Measurements from ENCODE around the gene CSRP1. TPM values are rescaled to one million over a fixed set of nuclear protein-coding genes. Genes with fewer than 3 reads are reported as not detected.

The CSRP1 gene
- total RNA-seq, 3 donors from 2014 or later: 186 to 1,491 (median 767) TPM

GRCh38 chr1:201540846-201541735, 34.2 kb upstream of the CSRP1 start:
- Histone ChIP-seq H3K36me3 (no peaks in the 10 kb centered on the region), H3K4me3 (peak overlapping the region; percentile 73 to 97 (median 76))

GRCh38 chr1:201539561-201540431, 32.9 kb upstream of the CSRP1 start:
- Histone ChIP-seq H3K27me3 (no peaks in the 10 kb centered on the region), H3K36me3 (no peaks in the 10 kb centered on the region), H3K9me3 (no peaks in the 10 kb centered on the region), H3K4me3 (peak overlapping the region; percentile 73 to 97 (median 76)), H3K27ac (peak overlapping the region; percentile 83 to 94), H3K4me1 (peaks cover 5 to 18% of the 10 kb centered on the region in 2 donors)
- intact Hi-C loops (cut with DNase I; ENCODE audit: low total_unique reads): loop anchor here (5.0 kb wide), 1 partner anchor 258 kb away; no protein-coding TSS in a partner anchor
- TF ChIP-seq CTCF (IDR thresholded peaks at IDR 0.05): no peak
- TF ChIP-seq POLR2AphosphoS5 (IDR thresholded peaks at IDR 0.05): peak in 1 of 3 donors; percentile 4
- TF ChIP-seq POLR2A (IDR thresholded peaks at IDR 0.05): no peak
- DNase-seq (ENCODE audit: low spot score in 2 of 2): peak in 1 of 2 donors; percentile 46

More at GRCh38 chr1:201540846-201541735, 34.2 kb upstream of the CSRP1 start:
- peaks cover 5 to 18% of the 10 kb centered on the region in 2 donors for H3K4me1 ChIP-seq
- no peaks in the 10 kb centered on the region for H3K9me3 ChIP-seq
- no peak for TF ChIP-seq CTCF (IDR thresholded peaks at IDR 0.05)
- no peak for TF ChIP-seq POLR2A (IDR thresholded peaks at IDR 0.05)
- no peak for TF ChIP-seq POLR2AphosphoS5 (IDR thresholded peaks at IDR 0.05)
- no peak for DNase-seq (ENCODE audit: low spot score in 2 of 2)
- peak overlapping the region; percentile 54 to 94 for H3K27ac ChIP-seq
- H3K27me3 ChIP-seq: no peaks in the 10 kb centered on the region
- intact Hi-C loops (cut with DNase I; ENCODE audit: low total_unique reads): no loop called here

- peak within 1 kb of the TSS; percentile 73 to 97 (median 76) for H3K4me3 ChIP-seq
- H3K36me3 ChIP-seq: no peaks in the 10 kb centered on the region
- peak; percentile 43 to 62 for DNase-seq (ENCODE audit: low spot score in 2 of 2)
- intact Hi-C loops (cut with DNase I; ENCODE audit: low total_unique reads): loop anchor here (5.0 kb wide), 1 partner anchor 258 kb away; no protein-coding TSS in a partner anchor
- peak within 1 kb of the TSS; percentile 83 to 94 for H3K27ac ChIP-seq
- H3K9me3 ChIP-seq: no peaks in the 10 kb centered on the region
- TF ChIP-seq POLR2AphosphoS5 (IDR thresholded peaks at IDR 0.05) (peak; percentile 37 to 71 (median 46)), POLR2A (IDR thresholded peaks at IDR 0.05) (no peak)
- H3K27me3 ChIP-seq: no peaks in the 10 kb centered on the region
- peaks cover 5 to 18% of the 10 kb centered on the region in 2 donors for H3K4me1 ChIP-seq
These were observed 32.0 kb upstream of the CSRP1 start, which contains the start of gene NAV1 for GRCh38 chr1:201538612-201539551. Gene NAV1, plus strand, starts transcription at chr1:201539127. Its CDS starts 83,758 bp downstream, at chr1:201622885.

GRCh38 chr1:201537891-201538611, 31.1 kb upstream of the CSRP1 start:
- Histone ChIP-seq H3K9me3 (no peaks in the 10 kb centered on the region), H3K4me1 (peaks cover 5 to 18% of the 10 kb centered on the region in 2 donors), H3K27ac (peak overlapping the region; percentile 83 to 94), H3K27me3 (no peaks in the 10 kb centered on the region), H3K36me3 (no peaks in the 10 kb centered on the region), H3K4me3 (peak overlapping the region; percentile 73 to 97 (median 76))
- no peak for DNase-seq (ENCODE audit: low spot score in 2 of 2)
- TF ChIP-seq POLR2AphosphoS5 (IDR thresholded peaks at IDR 0.05): no peak
- TF ChIP-seq CTCF (IDR thresholded peaks at IDR 0.05): no peak
- no peak for TF ChIP-seq POLR2A (IDR thresholded peaks at IDR 0.05)
- intact Hi-C loops (cut with DNase I; ENCODE audit: low total_unique reads): loop anchor here (5.0 kb wide), 1 partner anchor 259 kb away; no protein-coding TSS in a partner anchor
